Activated naive CD4-positive, alpha-beta T cell treated with Interleukin-2 at 50 U/mL for 16 hours (primary cell): ENCODE measurements around the gene POLR3E.
"Not testable (repeated sequence)": the region's sequence is repeated elsewhere in the genome, so short reads cannot be mapped to it uniquely, and the experiment has no call there.

Source experiments
- DNase-seq: peaks from one replicate; pipeline ENCODE4 v3.0.0-alpha.2; 2020

Gene POLR3E

GRCh38 chr16:22337045-22337444 is 39.8 kb downstream of the POLR3E start:
- DNase-seq = no peak

GRCh38 chr16:22337849-22338635 is 40.8 kb downstream of the POLR3E start:
- no peak for DNase-seq

- no peak for DNase-seq
Observed at GRCh38 chr16:22340945-22341344, 43.7 kb downstream of the POLR3E start.

- DNase-seq = no peak
Observed at GRCh38 chr16:22342082-22342481, 44.9 kb downstream of the POLR3E start.

- no peak for DNase-seq
Observed at GRCh38 chr16:22346483-22346882, 49.3 kb downstream of the POLR3E start.

- no peak for DNase-seq
Observed at GRCh38 chr16:22347100-22347820, 50.1 kb downstream of the POLR3E start.

GRCh38 chr16:22348291-22348690 is 51.1 kb downstream of the POLR3E start:
- DNase-seq = no peak

- DNase-seq = not testable (repeated sequence)
Observed at GRCh38 chr16:22351017-22351416, 53.8 kb downstream of the POLR3E start.

GRCh38 chr16:22352140-22352539 is 54.9 kb downstream of the POLR3E start:
- no peak for DNase-seq

GRCh38 chr16:22352723-22353122 is 55.5 kb downstream of the POLR3E start:
- DNase-seq = no peak

GRCh38 chr16:22353191-22353919 is 56.1 kb downstream of the POLR3E start:
- no peak for DNase-seq

- DNase-seq = no peak
Observed at GRCh38 chr16:22353933-22354541, 56.8 kb downstream of the POLR3E start.

GRCh38 chr16:22355487-22355908 is 58.3 kb downstream of the POLR3E start:
- DNase-seq = no peak

- no peak for DNase-seq
Observed at GRCh38 chr16:22356930-22357634, 59.9 kb downstream of the POLR3E start.

- DNase-seq = no peak
Observed at GRCh38 chr16:22357635-22357971, 60.4 kb downstream of the POLR3E start.

GRCh38 chr16:22358000-22358399 is 60.8 kb downstream of the POLR3E start:
- DNase-seq = no peak

GRCh38 chr16:22359679-22360078 is 62.5 kb downstream of the POLR3E start:
- no peak for DNase-seq

- no peak for DNase-seq
Observed at GRCh38 chr16:22360963-22361659, 63.9 kb downstream of the POLR3E start.

GRCh38 chr16:22364241-22364640 is 67.0 kb downstream of the POLR3E start:
- DNase-seq = no peak

GRCh38 chr16:22366371-22366770 is 69.2 kb downstream of the POLR3E start:
- no peak for DNase-seq

GRCh38 chr16:22366889-22367288 is 69.7 kb downstream of the POLR3E start:
- DNase-seq = no peak
